EL (cell line): ENCODE results near the gene METTL15.
"Not testable (repeated sequence)": the region's sequence is repeated elsewhere in the genome, so short reads cannot be mapped to it uniquely, and the experiment has no call there.

ENCODE experiments used
- DNase-seq: peaks from one replicate; pipeline ENCODE4 v3.0.0-alpha.2; 2016

METTL15 gene

GRCh38 chr11:28223577-28223976 lies 115.4 kb downstream of the METTL15 start:
- DNase-seq: no peak

GRCh38 chr11:28223994-28224393 lies 115.8 kb downstream of the METTL15 start:
- DNase-seq: no peak

GRCh38 chr11:28227460-28227859 lies 119.3 kb downstream of the METTL15 start:
- peak; percentile 1 for DNase-seq

- DNase-seq: peak; percentile 62
Observed at GRCh38 chr11:28228196-28228895, 120.2 kb downstream of the METTL15 start.

- peak; percentile 18 for DNase-seq
Observed at GRCh38 chr11:28231475-28231874, 123.3 kb downstream of the METTL15 start.

GRCh38 chr11:28232649-28233048 lies 124.5 kb downstream of the METTL15 start:
- DNase-seq: no peak

- DNase-seq: no peak
Observed at GRCh38 chr11:28241760-28242159, 133.6 kb downstream of the METTL15 start.

GRCh38 chr11:28242596-28242995 lies 134.4 kb downstream of the METTL15 start:
- DNase-seq: no peak

- DNase-seq: no peak
Observed at GRCh38 chr11:28243061-28243460, 134.9 kb downstream of the METTL15 start.

- peak; percentile 28 for DNase-seq
Observed at GRCh38 chr11:28243581-28243980, 135.4 kb downstream of the METTL15 start.

GRCh38 chr11:28245131-28245530 lies 136.9 kb downstream of the METTL15 start:
- DNase-seq: peak; percentile 26

- DNase-seq: no peak
Observed at GRCh38 chr11:28250192-28250591, 142.0 kb downstream of the METTL15 start.

- DNase-seq: no peak
Observed at GRCh38 chr11:28251257-28251656, 143.1 kb downstream of the METTL15 start.

GRCh38 chr11:28257761-28258160 lies 149.6 kb downstream of the METTL15 start:
- peak; percentile 65 for DNase-seq

GRCh38 chr11:28259177-28259843 lies 151.1 kb downstream of the METTL15 start:
- no peak for DNase-seq

GRCh38 chr11:28268925-28269324 lies 160.7 kb downstream of the METTL15 start:
- DNase-seq: no peak

- DNase-seq: no peak
Observed at GRCh38 chr11:28269586-28269985, 161.4 kb downstream of the METTL15 start.

GRCh38 chr11:28272247-28272646 lies 164.1 kb downstream of the METTL15 start:
- not testable (repeated sequence) for DNase-seq

GRCh38 chr11:28274216-28274615 lies 166.0 kb downstream of the METTL15 start:
- no peak for DNase-seq

GRCh38 chr11:28284196-28284595 lies 176.0 kb downstream of the METTL15 start:
- no peak for DNase-seq

GRCh38 chr11:28289444-28289843 lies 181.3 kb downstream of the METTL15 start:
- peak; percentile 8 for DNase-seq

GRCh38 chr11:28290995-28291394 lies 182.8 kb downstream of the METTL15 start:
- not testable (repeated sequence) for DNase-seq

- DNase-seq: no peak
Observed at GRCh38 chr11:28296426-28296825, 188.2 kb downstream of the METTL15 start.

GRCh38 chr11:28298209-28298608 lies 190.0 kb downstream of the METTL15 start:
- no peak for DNase-seq
